Measurements from ENCODE around the gene POLR2L.

Gene POLR2L

GRCh38 chr11:839280-839623, 3.1 kb downstream of the POLR2L start:
- peaks cover 41% of the 10 kb centered on the region for H3K36me3 ChIP-seq (ENCODE audit: control insufficient read depth, low read length)
- H3K4me1 ChIP-seq (ENCODE audit: control insufficient read depth, low read length) = peaks cover 20% of the 10 kb centered on the region

GRCh38 chr11:838441-839279, 3.7 kb downstream of the POLR2L start:
- Histone ChIP-seq H3K4me2 (ENCODE audit: low read length) (no peak overlapping the region), H3K9me3 (ENCODE audit: control insufficient read depth, insufficient read depth, low read length) (no peaks in the 10 kb centered on the region), H3F3A (ENCODE audit: control insufficient read depth, insufficient read depth) (no peaks in the 10 kb centered on the region), H3K27ac (ENCODE audit: low read depth, low read length) (no peak overlapping the region), H3K4me1 (ENCODE audit: control insufficient read depth, low read length) (peaks cover 14% of the 10 kb centered on the region), H3K27me3 (ENCODE audit: control insufficient read depth, low read length) (peaks cover 20% of the 10 kb centered on the region), H4K20me1 (ENCODE audit: control insufficient read depth, insufficient read depth, low read depth, low read length) (peaks cover 14% of the 10 kb centered on the region), H3K79me2 (ENCODE audit: control insufficient read depth, low read length) (peaks cover 25% of the 10 kb centered on the region), H3K36me3 (ENCODE audit: control insufficient read depth, low read length) (peaks cover 41% of the 10 kb centered on the region), H3K4me3 (ENCODE audit: low read length) (no peak overlapping the region), H3K9me2 (replicated peaks; ENCODE audit: control insufficient read depth, low read length) (no peaks in the 10 kb centered on the region)
- TF ChIP-seq EZH2phosphoT487 (IDR thresholded peaks at IDR 0.05; ENCODE audit: borderline replicate concordance, low read length) (no peak), CTCF (IDR thresholded peaks at IDR 0.05; ENCODE audit: low read depth, low read length, poor library complexity, severe bottlenecking) (peak; percentile 16)

More at GRCh38 chr11:839280-839623, 3.1 kb downstream of the POLR2L start:
- Histone ChIP-seq H3K4me3 (ENCODE audit: low read length) (no peak overlapping the region), H3K9me2 (replicated peaks; ENCODE audit: control insufficient read depth, low read length) (no peaks in the 10 kb centered on the region), H3K27me3 (ENCODE audit: control insufficient read depth, low read length) (peaks cover 20% of the 10 kb centered on the region), H3K79me2 (ENCODE audit: control insufficient read depth, low read length) (peaks cover 25% of the 10 kb centered on the region), H3K27ac (ENCODE audit: low read depth, low read length) (no peak overlapping the region), H3K4me2 (ENCODE audit: low read length) (no peak overlapping the region), H4K20me1 (ENCODE audit: control insufficient read depth, insufficient read depth, low read depth, low read length) (peaks cover 14% of the 10 kb centered on the region), H3F3A (ENCODE audit: control insufficient read depth, insufficient read depth) (no peaks in the 10 kb centered on the region), H3K9me3 (ENCODE audit: control insufficient read depth, insufficient read depth, low read length) (no peaks in the 10 kb centered on the region)
- no peak for TF ChIP-seq CTCF (IDR thresholded peaks at IDR 0.05; ENCODE audit: low read depth, low read length, poor library complexity, severe bottlenecking)
- no peak for TF ChIP-seq EZH2phosphoT487 (IDR thresholded peaks at IDR 0.05; ENCODE audit: borderline replicate concordance, low read length)

- Histone ChIP-seq H3K4me3 (ENCODE audit: low read length) (no peak overlapping the region), H4K20me1 (ENCODE audit: control insufficient read depth, insufficient read depth, low read depth, low read length) (peaks cover 14% of the 10 kb centered on the region), H3K9me2 (replicated peaks; ENCODE audit: control insufficient read depth, low read length) (no peaks in the 10 kb centered on the region), H3K4me2 (ENCODE audit: low read length) (no peak overlapping the region), H3K27me3 (ENCODE audit: control insufficient read depth, low read length) (peaks cover 22% of the 10 kb centered on the region), H3K9me3 (ENCODE audit: control insufficient read depth, insufficient read depth, low read length) (no peaks in the 10 kb centered on the region), H3K4me1 (ENCODE audit: control insufficient read depth, low read length) (peaks cover 14% of the 10 kb centered on the region), H3K27ac (ENCODE audit: low read depth, low read length) (no peak overlapping the region), H3K79me2 (ENCODE audit: control insufficient read depth, low read length) (peaks cover 25% of the 10 kb centered on the region), H3F3A (ENCODE audit: control insufficient read depth, insufficient read depth) (no peaks in the 10 kb centered on the region), H3K36me3 (ENCODE audit: control insufficient read depth, low read length) (peaks cover 41% of the 10 kb centered on the region)
- TF ChIP-seq CTCF (IDR thresholded peaks at IDR 0.05; ENCODE audit: low read depth, low read length, poor library complexity, severe bottlenecking) (no peak), EZH2phosphoT487 (IDR thresholded peaks at IDR 0.05; ENCODE audit: borderline replicate concordance, low read length) (no peak)
Observed at GRCh38 chr11:837990-838307, 4.4 kb downstream of the POLR2L start.

Data from DOHH2 (cell line).